ENCODE results near the gene BCL2.
"Not testable (repeated sequence)": the region's sequence is repeated elsewhere in the genome, so short reads cannot be mapped to it uniquely, and the experiment has no call there.

BCL2 gene

GRCh38 chr18:63207143-63207790, 112.3 kb downstream of the BCL2 start:
- no peak overlapping the region for H3K27ac ChIP-seq
- no peaks in the 10 kb centered on the region for H3K4me1 ChIP-seq (ENCODE audit: control insufficient read depth in 1 of 2, insufficient read depth in 1 of 2, low read depth in 1 of 2, low read length in 1 of 2)
- H3K36me3 ChIP-seq, result no peaks in the 10 kb centered on the region
- no peaks in the 10 kb centered on the region for H3K27me3 ChIP-seq
- TF ChIP-seq CTCF (IDR thresholded peaks at IDR 0.05), result no peak
- no peaks in the 10 kb centered on the region for H3K9me3 ChIP-seq
- no peak overlapping the region for H3K4me3 ChIP-seq (ENCODE audit: low read depth in 1 of 2, low read length in 1 of 2)

GRCh38 chr18:63206433-63207142, 113.0 kb downstream of the BCL2 start:
- no peak overlapping the region for H3K4me3 ChIP-seq (ENCODE audit: low read depth in 1 of 2, low read length in 1 of 2)
- H3K27ac ChIP-seq, result no peak overlapping the region
- no peaks in the 10 kb centered on the region for H3K36me3 ChIP-seq
- H3K9me3 ChIP-seq, result no peaks in the 10 kb centered on the region
- TF ChIP-seq CTCF (IDR thresholded peaks at IDR 0.05), result no peak
- H3K27me3 ChIP-seq, result no peaks in the 10 kb centered on the region
- H3K4me1 ChIP-seq (ENCODE audit: control insufficient read depth in 1 of 2, insufficient read depth in 1 of 2, low read depth in 1 of 2, low read length in 1 of 2), result no peaks in the 10 kb centered on the region

- no peaks in the 10 kb centered on the region for H3K36me3 ChIP-seq
- no peaks in the 10 kb centered on the region for H3K4me1 ChIP-seq (ENCODE audit: control insufficient read depth in 1 of 2, insufficient read depth in 1 of 2, low read depth in 1 of 2, low read length in 1 of 2)
- no peaks in the 10 kb centered on the region for H3K27me3 ChIP-seq
- no peak for TF ChIP-seq CTCF (IDR thresholded peaks at IDR 0.05)
- no peak overlapping the region for H3K4me3 ChIP-seq (ENCODE audit: low read depth in 1 of 2, low read length in 1 of 2)
- no peak overlapping the region for H3K27ac ChIP-seq
- no peaks in the 10 kb centered on the region for H3K9me3 ChIP-seq
These were observed 113.7 kb downstream of the BCL2 start for GRCh38 chr18:63205791-63206252.

GRCh38 chr18:63203497-63203896, 116.1 kb downstream of the BCL2 start:
- Histone ChIP-seq H3K27me3 (no peaks in the 10 kb centered on the region), H3K36me3 (no peaks in the 10 kb centered on the region), H3K4me1 (ENCODE audit: control insufficient read depth in 1 of 2, insufficient read depth in 1 of 2, low read depth in 1 of 2, low read length in 1 of 2) (peaks cover 12 to 14% of the 10 kb centered on the region in 2 experiments), H3K27ac (no peak overlapping the region), H3K4me3 (ENCODE audit: low read depth in 1 of 2, low read length in 1 of 2) (no peak overlapping the region), H3K9me3 (no peaks in the 10 kb centered on the region)
- no peak for TF ChIP-seq CTCF (IDR thresholded peaks at IDR 0.05)

- Histone ChIP-seq H3K36me3 (no peaks in the 10 kb centered on the region), H3K27me3 (no peaks in the 10 kb centered on the region), H3K4me1 (ENCODE audit: control insufficient read depth in 1 of 2, insufficient read depth in 1 of 2, low read depth in 1 of 2, low read length in 1 of 2) (peaks cover 19 to 20% of the 10 kb centered on the region in 2 experiments), H3K4me3 (ENCODE audit: low read depth in 1 of 2, low read length in 1 of 2) (no peak overlapping the region), H3K9me3 (no peaks in the 10 kb centered on the region), H3K27ac (no peak overlapping the region)
- TF ChIP-seq CTCF (IDR thresholded peaks at IDR 0.05), result no peak
These were observed 116.7 kb downstream of the BCL2 start for GRCh38 chr18:63202828-63203227.

GRCh38 chr18:63201456-63201855, 118.1 kb downstream of the BCL2 start:
- H3K27ac ChIP-seq; H3K27me3 ChIP-seq; H3K9me3 ChIP-seq; H3K4me3 ChIP-seq (ENCODE audit: low read depth in 1 of 2, low read length in 1 of 2); H3K36me3 ChIP-seq: not testable (repeated sequence)
- peaks cover 27 to 30% of the 10 kb centered on the region in 2 experiments for H3K4me1 ChIP-seq (ENCODE audit: control insufficient read depth in 1 of 2, insufficient read depth in 1 of 2, low read depth in 1 of 2, low read length in 1 of 2)

Data from neutrophil (primary cell).